Stimulated activated naive CD8-positive, alpha-beta T cell treated with anti-CD3 and anti-CD28 coated beads, Interleukin-15, Interleukin-2, amounts not matched to agents 100 ng/mL and 50 ng/mL, for 24 hours (primary cell): ENCODE measurements around the gene CASZ1.

ENCODE experiments used
- H3K27ac Mint-ChIP-seq: one replicate; pipeline ENCODE4 v1.8.0; 2021; ENCODE audit warnings: mild to moderate bottlenecking, mixed read lengths
- H3K27me3 Mint-ChIP-seq: one replicate; pipeline ENCODE4 v1.8.0; 2021; ENCODE audit warnings: mixed read lengths
- H3K36me3 Mint-ChIP-seq: one replicate; pipeline ENCODE4 v1.8.0; 2021; ENCODE audit warnings: low read depth, mixed read lengths
- H3K4me1 Mint-ChIP-seq: one replicate; pipeline ENCODE4 v1.8.0; 2021; ENCODE audit warnings: low read depth, mixed read lengths
- H3K4me3 Mint-ChIP-seq: one replicate; pipeline ENCODE4 v1.8.0; 2021; ENCODE audit warnings: mild to moderate bottlenecking, mixed read lengths
- H3K9me3 Mint-ChIP-seq: one replicate; pipeline ENCODE4 v1.8.0; 2021; ENCODE audit warnings: mixed read lengths

Gene CASZ1

DNA sequence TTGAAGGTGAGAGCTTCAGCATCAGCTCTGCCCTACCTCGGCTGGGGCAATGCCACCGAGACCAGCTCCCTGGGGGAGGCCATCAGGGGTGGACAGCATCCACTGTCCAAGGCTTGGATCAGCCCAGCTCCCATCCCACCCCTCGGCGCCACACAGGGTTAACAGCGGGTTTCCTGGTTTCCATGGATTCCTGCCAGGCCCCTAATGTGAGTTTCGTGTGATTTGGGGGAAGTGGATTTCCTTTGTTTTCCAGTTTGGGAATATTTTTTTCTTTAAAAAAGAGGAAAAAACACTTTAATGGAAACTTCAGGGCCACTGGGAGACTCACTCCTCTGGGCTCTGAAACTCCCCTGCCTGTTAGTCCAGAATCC is 34.3 kb downstream of the CASZ1 start:
- Mint-ChIP-seq H3K27me3 (no peaks in the 10 kb centered on the region), H3K36me3 (no peaks in the 10 kb centered on the region), H3K27ac (no peak overlapping the region), H3K9me3 (no peaks in the 10 kb centered on the region), H3K4me1 (no peaks in the 10 kb centered on the region), H3K4me3 (no peak overlapping the region)

DNA sequence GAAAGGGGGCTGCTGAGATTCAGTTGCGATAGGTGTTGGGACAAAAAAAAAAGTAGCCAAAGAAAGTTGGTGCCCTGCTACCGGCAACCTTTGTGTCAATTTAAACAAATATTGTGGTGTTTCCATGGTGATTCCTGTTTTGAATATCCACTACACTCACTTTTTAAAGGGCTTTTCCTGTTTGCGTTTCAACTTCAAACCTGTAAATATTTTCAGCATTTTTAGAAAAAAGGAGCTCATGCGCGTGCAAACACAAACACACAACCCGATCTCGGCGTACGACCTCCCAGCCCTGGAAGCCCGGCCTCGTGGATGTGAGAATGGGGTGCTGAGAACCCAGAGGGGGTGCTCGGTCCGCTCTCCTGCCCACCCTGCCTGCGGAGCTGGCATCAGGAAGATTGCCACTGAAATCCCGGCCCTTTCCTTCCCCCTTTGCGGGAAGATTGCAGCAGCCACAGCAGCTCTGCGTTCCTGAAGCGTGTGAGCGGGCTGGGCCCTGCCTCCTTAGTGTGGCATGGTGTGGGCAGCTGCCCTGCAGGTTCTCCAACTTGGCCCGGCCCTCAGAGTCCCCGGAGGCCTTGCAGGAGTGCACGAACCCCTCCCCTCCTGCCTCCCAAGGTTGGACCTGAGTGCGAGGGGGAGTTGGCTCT is 34.8 kb downstream of the CASZ1 start:
- Mint-ChIP-seq H3K4me1 (no peaks in the 10 kb centered on the region), H3K4me3 (no peak overlapping the region), H3K27ac (no peak overlapping the region), H3K9me3 (no peaks in the 10 kb centered on the region), H3K36me3 (no peaks in the 10 kb centered on the region), H3K27me3 (no peaks in the 10 kb centered on the region)

GRCh38 chr1:10760566-10761502 is 35.6 kb downstream of the CASZ1 start:
- Mint-ChIP-seq H3K9me3 (no peaks in the 10 kb centered on the region), H3K4me3 (no peak overlapping the region), H3K27me3 (no peaks in the 10 kb centered on the region), H3K36me3 (no peaks in the 10 kb centered on the region), H3K4me1 (peaks cover 3% of the 10 kb centered on the region), H3K27ac (no peak overlapping the region)

GRCh38 chr1:10759413-10760200 is 36.8 kb downstream of the CASZ1 start:
- no peak overlapping the region for H3K27ac Mint-ChIP-seq
- H3K4me3 Mint-ChIP-seq, result no peak overlapping the region
- H3K9me3 Mint-ChIP-seq, result no peaks in the 10 kb centered on the region
- peaks cover 6% of the 10 kb centered on the region for H3K4me1 Mint-ChIP-seq
- no peaks in the 10 kb centered on the region for H3K36me3 Mint-ChIP-seq
- H3K27me3 Mint-ChIP-seq, result no peaks in the 10 kb centered on the region

GRCh38 chr1:10756842-10757241 is 39.6 kb downstream of the CASZ1 start:
- Mint-ChIP-seq H3K27me3 (no peaks in the 10 kb centered on the region), H3K9me3 (no peaks in the 10 kb centered on the region), H3K27ac (no peak overlapping the region)

GRCh38 chr1:10755970-10756521 is 40.4 kb downstream of the CASZ1 start:
- no peaks in the 10 kb centered on the region for H3K36me3 Mint-ChIP-seq
- no peak overlapping the region for H3K27ac Mint-ChIP-seq
- H3K4me3 Mint-ChIP-seq, result no peak overlapping the region
- peaks cover 6% of the 10 kb centered on the region for H3K4me1 Mint-ChIP-seq
- no peaks in the 10 kb centered on the region for H3K9me3 Mint-ChIP-seq
- no peaks in the 10 kb centered on the region for H3K27me3 Mint-ChIP-seq

More at GRCh38 chr1:10756842-10757241, 39.6 kb downstream of the CASZ1 start:
- H3K4me3 Mint-ChIP-seq, result no peak overlapping the region
- H3K4me1 Mint-ChIP-seq, result peaks cover 6% of the 10 kb centered on the region
- no peaks in the 10 kb centered on the region for H3K36me3 Mint-ChIP-seq

DNA sequence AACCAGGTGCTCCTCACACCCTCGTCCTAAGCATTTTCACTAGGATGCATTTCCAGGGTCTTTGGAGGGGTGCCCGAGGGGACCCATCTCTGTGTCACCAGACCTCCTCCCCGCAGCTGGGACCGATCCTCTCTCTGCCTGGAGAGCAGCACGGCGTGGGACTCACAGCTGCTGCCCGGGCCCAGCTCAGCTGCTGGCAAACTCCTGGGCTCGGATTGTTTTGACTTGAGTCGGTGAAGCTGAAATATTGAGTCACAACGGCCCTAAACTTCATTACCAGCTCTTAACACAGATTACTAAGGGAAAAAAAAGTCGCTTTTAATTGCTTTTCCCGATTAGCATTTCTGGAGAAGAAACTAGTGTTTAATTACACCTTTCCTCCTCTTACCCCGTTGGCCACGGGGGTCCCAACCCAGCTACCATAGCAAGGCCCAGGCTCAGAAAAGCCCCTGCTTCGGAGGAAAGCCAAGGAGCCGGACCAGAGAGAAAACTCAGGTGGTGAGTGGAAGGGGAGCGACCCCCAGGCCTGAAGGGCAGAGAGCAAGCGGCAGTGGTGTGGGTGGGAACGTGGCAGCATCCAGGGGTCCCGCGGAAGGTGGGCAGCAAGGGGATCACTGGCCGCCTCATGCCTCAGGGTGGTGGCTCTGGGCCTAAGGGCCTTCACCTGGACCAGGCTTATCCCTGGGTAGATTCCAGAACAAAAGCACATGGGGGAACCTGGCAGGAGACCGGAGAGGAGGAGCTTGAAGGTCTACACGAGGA is 41.7 kb downstream of the CASZ1 start:
- Mint-ChIP-seq H3K4me1 (peaks cover 6% of the 10 kb centered on the region), H3K9me3 (no peaks in the 10 kb centered on the region), H3K27ac (no peak overlapping the region), H3K36me3 (no peaks in the 10 kb centered on the region), H3K4me3 (no peak overlapping the region), H3K27me3 (no peaks in the 10 kb centered on the region)

GRCh38 chr1:10753299-10753698 is 43.1 kb downstream of the CASZ1 start:
- H3K4me3 Mint-ChIP-seq, result no peak overlapping the region
- H3K9me3 Mint-ChIP-seq, result no peaks in the 10 kb centered on the region
- peak overlapping the region; percentile 26 for H3K27ac Mint-ChIP-seq
- H3K4me1 Mint-ChIP-seq, result peaks cover 6% of the 10 kb centered on the region
- H3K36me3 Mint-ChIP-seq, result no peaks in the 10 kb centered on the region
- H3K27me3 Mint-ChIP-seq, result no peaks in the 10 kb centered on the region

DNA sequence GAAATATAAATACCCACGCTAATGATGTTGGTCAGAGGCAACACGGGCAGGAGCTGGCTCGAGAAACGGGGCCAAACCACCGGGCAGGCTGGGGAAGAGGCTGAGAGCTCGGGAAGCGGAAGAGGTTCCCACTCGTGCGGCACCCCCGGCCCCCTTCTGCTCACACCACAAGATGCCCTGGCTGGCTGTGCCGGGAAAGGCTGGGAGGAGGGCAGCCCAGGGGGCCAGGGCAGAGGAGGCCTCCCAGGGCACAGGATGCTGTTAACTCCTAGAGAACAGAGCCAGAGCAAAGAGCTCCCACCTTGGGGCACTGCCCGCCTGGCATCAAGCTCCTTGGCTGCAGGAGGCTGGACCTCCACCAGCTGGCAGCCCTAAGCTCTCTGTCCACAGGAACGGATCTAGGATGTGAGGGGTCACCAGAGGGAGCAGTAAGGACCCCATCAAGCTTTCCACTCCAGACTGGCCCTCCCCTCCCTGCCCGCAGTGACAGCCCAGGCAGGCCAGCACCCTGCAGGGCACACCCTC is 44.8 kb downstream of the CASZ1 start:
- Mint-ChIP-seq H3K4me1 (peaks cover 6% of the 10 kb centered on the region), H3K27me3 (no peaks in the 10 kb centered on the region), H3K4me3 (no peak overlapping the region), H3K27ac (no peak overlapping the region), H3K36me3 (no peaks in the 10 kb centered on the region), H3K9me3 (no peaks in the 10 kb centered on the region)

DNA sequence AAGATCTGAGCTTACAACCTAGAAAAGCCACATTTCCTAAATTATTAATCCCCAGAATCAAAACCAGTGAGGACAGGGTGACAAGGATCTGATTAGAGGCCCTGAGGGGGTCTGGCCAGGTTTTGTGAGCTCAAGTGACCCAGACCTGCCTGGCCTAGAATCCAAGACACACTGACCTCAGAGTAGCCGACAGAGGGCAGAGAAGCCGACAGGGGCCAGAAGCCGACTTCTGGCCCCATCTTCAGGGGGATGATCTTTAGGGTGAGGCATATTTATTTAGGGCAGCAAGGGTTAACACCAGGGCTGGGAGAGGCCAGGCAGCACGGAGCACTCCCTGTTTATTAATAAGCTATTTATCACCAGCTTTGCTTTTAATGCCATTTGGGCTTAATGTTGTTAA is 45.3 kb downstream of the CASZ1 start:
- Mint-ChIP-seq H3K27me3 (no peaks in the 10 kb centered on the region), H3K4me1 (peaks cover 6% of the 10 kb centered on the region), H3K9me3 (no peaks in the 10 kb centered on the region), H3K27ac (no peak overlapping the region), H3K36me3 (no peaks in the 10 kb centered on the region), H3K4me3 (no peak overlapping the region)

GRCh38 chr1:10745886-10746455 is 50.5 kb downstream of the CASZ1 start:
- Mint-ChIP-seq H3K27me3 (no peaks in the 10 kb centered on the region), H3K9me3 (no peaks in the 10 kb centered on the region), H3K36me3 (no peaks in the 10 kb centered on the region), H3K27ac (no peak overlapping the region), H3K4me1 (no peaks in the 10 kb centered on the region), H3K4me3 (no peak overlapping the region)

GRCh38 chr1:10745383-10745782 is 51.1 kb downstream of the CASZ1 start:
- H3K27me3 Mint-ChIP-seq, result peaks cover under 1% of the 10 kb centered on the region
- H3K36me3 Mint-ChIP-seq, result no peaks in the 10 kb centered on the region
- H3K27ac Mint-ChIP-seq, result no peak overlapping the region
- H3K4me3 Mint-ChIP-seq, result no peak overlapping the region
- H3K4me1 Mint-ChIP-seq, result no peaks in the 10 kb centered on the region
- no peaks in the 10 kb centered on the region for H3K9me3 Mint-ChIP-seq

GRCh38 chr1:10744654-10745238 is 51.7 kb downstream of the CASZ1 start:
- no peaks in the 10 kb centered on the region for H3K4me1 Mint-ChIP-seq
- H3K36me3 Mint-ChIP-seq, result no peaks in the 10 kb centered on the region
- H3K27ac Mint-ChIP-seq, result no peak overlapping the region
- no peaks in the 10 kb centered on the region for H3K9me3 Mint-ChIP-seq
- no peak overlapping the region for H3K4me3 Mint-ChIP-seq
- peaks cover 3% of the 10 kb centered on the region for H3K27me3 Mint-ChIP-seq
